IMR-90 (cell line): ENCODE measurements around the gene DDX42. TPM values are rescaled to one million over a fixed set of nuclear protein-coding genes. Genes with fewer than 3 reads are reported as not detected.
A peak's percentile ranks its signal among the peaks of the same experiment; 100 is the strongest.

Source experiments
- ATAC-seq: fragments of 200-7000 bp; cut with Tn5 transposase; 2 replicates; pipeline ENCODE4 v1.9.1; 2020; ENCODE audit warnings: low read depth, mild to moderate bottlenecking, moderate library complexity
- BruUV-seq: library from RNA; stranded (reverse); fragments of 400-500 nt; replicated peaks from 2 replicates; lab custom pipeline; 2021; lab: Mats Ljungman, UMichigan
- CTCF ChIA-PET: fragments of 300-600 bp; formaldehyde crosslinking; extraction: SDS; loops from one replicate; lab custom pipeline; 2021; ENCODE audit warnings: antibody characterized with exemption; lab: Yijun Ruan, JAX
- POLR2A ChIA-PET: fragments of 300-600 bp; sonication (Branson Sonifier 250); formaldehyde crosslinking; loops from one replicate; lab custom pipeline; 2022; ENCODE audit warnings: antibody characterized with exemption; ENCODE audit not compliant: unreplicated experiment; lab: Charles Lee
- DNase-seq: peaks from one replicate; pipeline ENCODE4 v3.0.0; 2013
- H2AFZ ChIP-seq: replicated peaks from 2 replicates; pipeline ENCODE3; 2013; ENCODE audit warnings: low read length, mild to moderate bottlenecking; ENCODE audit not compliant: poor library complexity
- H2AK5ac ChIP-seq: 2 replicates; pipeline ENCODE4 v1.6.1; 2013; ENCODE audit warnings: low read depth, low read length, inconsistent platforms
- H2AK9ac ChIP-seq: replicated peaks from 2 replicates; pipeline ENCODE3; 2013; ENCODE audit warnings: mild to moderate bottlenecking, low read depth, low read length, moderate library complexity; ENCODE audit not compliant: poor library complexity
- H2BK120ac ChIP-seq: 2 replicates; pipeline ENCODE4 v1.6.1; 2013; ENCODE audit warnings: low read depth, low read length, inconsistent platforms
- H2BK15ac ChIP-seq: 3 replicates; pipeline ENCODE4 v1.6.1; 2013; ENCODE audit warnings: low read depth, low read length, inconsistent platforms
- H2BK20ac ChIP-seq: 2 replicates; pipeline ENCODE4 v1.6.1; 2013; ENCODE audit warnings: low read depth, mild to moderate bottlenecking, inconsistent platforms, low read length, moderate library complexity
- H2BK5ac ChIP-seq: 2 replicates; pipeline ENCODE4 v1.6.1; 2013; ENCODE audit warnings: mild to moderate bottlenecking, low read depth, low read length, inconsistent platforms; ENCODE audit not compliant: poor library complexity, severe bottlenecking
- H3K14ac ChIP-seq: replicated peaks from 2 replicates; pipeline ENCODE4 v1.6.1; 2013; ENCODE audit warnings: low read depth, low read length, inconsistent platforms
- H3K18ac ChIP-seq: 2 replicates; pipeline ENCODE4 v1.6.1; 2013; ENCODE audit warnings: low read depth, low read length, control low read depth
- H3K23ac ChIP-seq: 2 replicates; pipeline ENCODE4 v1.6.1; 2013; ENCODE audit warnings: low read depth, low read length, inconsistent platforms
- H3K27ac ChIP-seq: 2 replicates; pipeline ENCODE4 v1.5.1; 2013; ENCODE audit warnings: mild to moderate bottlenecking, control low read depth, low read length; ENCODE audit not compliant: insufficient read depth
- H3K27me3 ChIP-seq: 2 replicates; pipeline ENCODE4 v1.6.1; 2013; ENCODE audit warnings: low read length; ENCODE audit not compliant: control insufficient read depth, insufficient read depth
- H3K36me3 ChIP-seq: 2 replicates; pipeline ENCODE4 v1.6.1; 2013; ENCODE audit warnings: low read length, mixed read lengths; ENCODE audit not compliant: control insufficient read depth, insufficient read depth
- H3K4ac ChIP-seq: 2 replicates; pipeline ENCODE4 v1.6.1; 2013; ENCODE audit warnings: low read depth, low read length, inconsistent platforms
- H3K4me1 ChIP-seq: 2 replicates; pipeline ENCODE4 v1.6.1; 2013; ENCODE audit warnings: low read length, mixed read lengths; ENCODE audit not compliant: control insufficient read depth, insufficient read depth
- H3K4me2 ChIP-seq: 2 replicates; pipeline ENCODE4 v1.6.1; 2013; ENCODE audit warnings: low read depth, mild to moderate bottlenecking, control low read depth, low read length, moderate library complexity
- H3K4me3 ChIP-seq: 2 replicates; pipeline ENCODE4 v1.5.1; 2013; ENCODE audit warnings: low read depth, mild to moderate bottlenecking, control low read depth, low read length, moderate library complexity; ENCODE audit not compliant: insufficient read depth
- H3K56ac ChIP-seq: 2 replicates; pipeline ENCODE4 v1.6.1; 2013; ENCODE audit warnings: low read length, inconsistent platforms; ENCODE audit not compliant: insufficient read depth; ENCODE audit errors: extremely low read depth
- H3K79me1 ChIP-seq, 2 experiments: 2 replicates each; pipeline ENCODE4 v1.6.1; 2013; ENCODE audit warnings: low read length in 2 of 2, inconsistent platforms in 1 of 2, low read depth in 1 of 2
- H3K9ac ChIP-seq: 2 replicates; pipeline ENCODE4 v1.6.1; 2013; ENCODE audit warnings: low read depth, low read length, control low read depth
- H3K9me1 ChIP-seq: 2 replicates; pipeline ENCODE4 v1.6.1; 2013; ENCODE audit warnings: low read length, inconsistent platforms; ENCODE audit not compliant: insufficient read depth
- H3K9me3 ChIP-seq: 2 replicates; pipeline ENCODE4 v1.6.1; 2013; ENCODE audit warnings: low read length; ENCODE audit not compliant: control insufficient read depth, insufficient read depth
- H4K20me1 ChIP-seq: 2 replicates; pipeline ENCODE4 v1.6.1; 2013; ENCODE audit warnings: low read length, inconsistent platforms; ENCODE audit not compliant: insufficient read depth
- H4K5ac ChIP-seq: 2 replicates; pipeline ENCODE4 v1.6.1; 2013; ENCODE audit warnings: mild to moderate bottlenecking, low read depth, low read length, control low read depth
- H4K8ac ChIP-seq, 2 experiments: 2 replicates each; pipeline ENCODE4 v1.6.1; 2013; ENCODE audit warnings: low read depth in 2 of 2, low read length in 2 of 2, control low read depth in 1 of 2, inconsistent platforms in 1 of 2
- H4K91ac ChIP-seq: 2 replicates; pipeline ENCODE4 v1.6.1; 2013; ENCODE audit warnings: low read depth, low read length, inconsistent platforms; ENCODE audit not compliant: insufficient read depth
- CEBPB ChIP-seq: IDR thresholded peaks from 2 replicates; pipeline ENCODE4 v1.6.1; 2012; ENCODE audit warnings: low read depth, low read length, improper control_type of control experiment
- CHD1 ChIP-seq: IDR thresholded peaks from 2 replicates; pipeline ENCODE4 v1.6.1; 2012; ENCODE audit warnings: low read depth, low read length, improper control_type of control experiment
- FOS ChIP-seq: fragments of 150-350 bp; IDR thresholded peaks from 2 replicates; pipeline ENCODE4 v1.6.1; 2016; ENCODE audit warnings: low read depth, low read length
- NFE2L2 ChIP-seq: fragments of 150-350 bp; IDR thresholded peaks from 2 replicates; pipeline ENCODE4 v1.6.1; 2016; ENCODE audit warnings: low read depth, mild to moderate bottlenecking, low read length
- RFX5 ChIP-seq: IDR thresholded peaks from 2 replicates; pipeline ENCODE4 v1.8.0; 2012; ENCODE audit warnings: low read depth, mild to moderate bottlenecking, low read length, moderate library complexity
- WGBS, 2 experiments: methylation state at CpG; one replicate each; pipeline versions ENCODE4 v1.1.5 to v1.1.7; 2013; ENCODE audit warnings: missing lambda C conversion rate in 2 of 2; ENCODE audit not compliant: insufficient read length in 1 of 2; ENCODE audit errors: extremely low coverage in 2 of 2; 5-methylcytosine and 5-hydroxymethylcytosine counted together
- dilution Hi-C: fragments of 300-500 bp; cut with HindIII; formaldehyde crosslinking; loops from one replicate; pipeline ENCODE4 v1.14.3; 2018; ENCODE audit warnings: low sequenced_read_pairs; ENCODE audit not compliant: unreplicated experiment
- in situ Hi-C: fragments of 300-500 bp; cut with MboI; formaldehyde crosslinking; loops from 3 replicates; pipeline ENCODE4 v1.14.3; 2019; ENCODE audit warnings: low sequenced_read_pairs, inconsistent platforms, mixed read lengths
- intact Hi-C: fragments of 100-400 bp; cut with micrococcal nuclease; formaldehyde crosslinking; loops from 2 replicates; pipeline ENCODE4 v1.10.0; 2022
- polyA plus RNA-seq, 3 experiments: library from polyadenylated mRNA; depleted of rRNA; stranded (reverse); fragments of >200 nt; gene quantifications; 2 replicates each; pipeline ENCODE4 v1.2.3, GENCODE V29; 2012; ENCODE audit warnings: low replicate concordance in 1 of 3
- total RNA-seq: library from RNA; depleted of rRNA; stranded (reverse); fragments of >200 nt; gene quantifications from 2 replicates; pipeline ENCODE4 v1.2.3, GENCODE V29; 2012
- TF ChIP-seq, protein P1 (sequence below): fragments of 150-350 bp; IDR thresholded peaks from 2 replicates; pipeline ENCODE4 v1.6.1; 2016; ENCODE audit warnings: low read depth, mild to moderate bottlenecking, low read length, moderate library complexity, borderline replicate concordance
- TF ChIP-seq, protein P2 (sequence below): fragments of 150-350 bp; IDR thresholded peaks from 2 replicates; pipeline ENCODE4 v1.6.1; 2017; ENCODE audit warnings: mild to moderate bottlenecking, antibody characterized with exemption, low read length, low read depth

DDX42 gene
- total and polyA plus RNA-seq, 2 of the 4 experiments (the other 2 are of a cell fraction): 75.8 to 91.5 TPM

DNA sequence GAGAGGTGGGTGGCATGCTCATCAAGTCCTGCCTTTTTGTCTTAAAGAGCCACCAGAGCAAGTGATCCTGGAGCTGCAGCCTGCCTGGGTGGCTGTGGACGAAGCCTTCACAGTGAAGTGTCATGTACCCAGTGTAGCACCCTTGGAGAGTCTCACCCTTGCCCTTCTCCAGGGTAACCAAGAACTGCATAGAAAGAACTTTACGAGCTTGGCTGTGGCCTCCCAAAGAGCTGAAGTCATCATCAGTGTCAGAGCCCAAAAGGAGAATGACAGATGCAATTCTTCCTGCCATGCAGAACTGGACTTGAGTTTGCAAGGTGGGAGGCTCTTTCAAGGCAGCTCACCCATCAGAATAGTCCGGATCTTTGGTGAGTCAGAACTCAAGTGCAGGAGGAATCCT lies 85.3 kb downstream of the DDX42 start:
- H3K23ac ChIP-seq: no peak overlapping the region
- no peak overlapping the region for H4K91ac ChIP-seq
- no peak overlapping the region for H3K9ac ChIP-seq
- H4K8ac ChIP-seq: no peak overlapping the region
- no peak overlapping the region for H3K18ac ChIP-seq
- H3K4ac ChIP-seq: no peak overlapping the region
- no peak overlapping the region for H2AK5ac ChIP-seq
- intact Hi-C loops: no loop called here
- H2AFZ ChIP-seq: no peak overlapping the region
- H3K27ac ChIP-seq: no peak overlapping the region
- BruUV-seq: no TSS peak
- CTCF ChIA-PET: interaction anchor here (0.6 to 1.5 kb wide), 2 partner anchors 10 to 474 kb away, joined by 3 read pairs; no protein-coding TSS in a partner anchor
- H3K79me1 ChIP-seq: no peaks in the 10 kb centered on the region
- in situ Hi-C loops: no loop called here
- H3K4me2 ChIP-seq: no peak overlapping the region
- H3K56ac ChIP-seq: no peak overlapping the region
- H3K9me1 ChIP-seq: no peaks in the 10 kb centered on the region
- no peak overlapping the region for H3K4me3 ChIP-seq
- no peaks in the 10 kb centered on the region for H3K36me3 ChIP-seq
- no peaks in the 10 kb centered on the region for H3K4me1 ChIP-seq
- ATAC-seq (no peak), DNase-seq (no peak)
- H2BK15ac ChIP-seq: no peak overlapping the region
- no peaks in the 10 kb centered on the region for H3K9me3 ChIP-seq
- no peak overlapping the region for H2BK5ac ChIP-seq
- no peak overlapping the region for H3K14ac ChIP-seq
- no peak overlapping the region for H4K5ac ChIP-seq
- no peak overlapping the region for H2BK120ac ChIP-seq
- peak overlapping the region; percentile 1 for H2AK9ac ChIP-seq
- POLR2A ChIA-PET: interaction anchor here (0.5 kb wide), 1 partner anchor 16 kb away, joined by 6 read pairs; no protein-coding TSS in a partner anchor
- H4K20me1 ChIP-seq: no peaks in the 10 kb centered on the region
- dilution Hi-C loops: no loop called here
- H3K27me3 ChIP-seq: peaks cover 33% of the 10 kb centered on the region
- no peak for TF ChIP-seq NFE2L2
- TF ChIP-seq RFX5: no peak
- TF ChIP-seq, protein P1, sequence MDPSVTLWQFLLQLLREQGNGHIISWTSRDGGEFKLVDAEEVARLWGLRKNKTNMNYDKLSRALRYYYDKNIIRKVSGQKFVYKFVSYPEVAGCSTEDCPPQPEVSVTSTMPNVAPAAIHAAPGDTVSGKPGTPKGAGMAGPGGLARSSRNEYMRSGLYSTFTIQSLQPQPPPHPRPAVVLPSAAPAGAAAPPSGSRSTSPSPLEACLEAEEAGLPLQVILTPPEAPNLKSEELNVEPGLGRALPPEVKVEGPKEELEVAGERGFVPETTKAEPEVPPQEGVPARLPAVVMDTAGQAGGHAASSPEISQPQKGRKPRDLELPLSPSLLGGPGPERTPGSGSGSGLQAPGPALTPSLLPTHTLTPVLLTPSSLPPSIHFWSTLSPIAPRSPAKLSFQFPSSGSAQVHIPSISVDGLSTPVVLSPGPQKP: no peak
- TF ChIP-seq, protein P2, sequence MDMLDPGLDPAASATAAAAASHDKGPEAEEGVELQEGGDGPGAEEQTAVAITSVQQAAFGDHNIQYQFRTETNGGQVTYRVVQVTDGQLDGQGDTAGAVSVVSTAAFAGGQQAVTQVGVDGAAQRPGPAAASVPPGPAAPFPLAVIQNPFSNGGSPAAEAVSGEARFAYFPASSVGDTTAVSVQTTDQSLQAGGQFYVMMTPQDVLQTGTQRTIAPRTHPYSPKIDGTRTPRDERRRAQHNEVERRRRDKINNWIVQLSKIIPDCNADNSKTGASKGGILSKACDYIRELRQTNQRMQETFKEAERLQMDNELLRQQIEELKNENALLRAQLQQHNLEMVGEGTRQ: no peak
- no peak for TF ChIP-seq CHD1
- TF ChIP-seq CEBPB: no peak
- TF ChIP-seq FOS: no peak
- WGBS, 2 experiments: no CpG with 5 or more reads among the region's 3 CpGs
- H2BK20ac ChIP-seq: no peak overlapping the region
